ENCODE measurements around the gene FOXO1.

The FOXO1 gene

DNA sequence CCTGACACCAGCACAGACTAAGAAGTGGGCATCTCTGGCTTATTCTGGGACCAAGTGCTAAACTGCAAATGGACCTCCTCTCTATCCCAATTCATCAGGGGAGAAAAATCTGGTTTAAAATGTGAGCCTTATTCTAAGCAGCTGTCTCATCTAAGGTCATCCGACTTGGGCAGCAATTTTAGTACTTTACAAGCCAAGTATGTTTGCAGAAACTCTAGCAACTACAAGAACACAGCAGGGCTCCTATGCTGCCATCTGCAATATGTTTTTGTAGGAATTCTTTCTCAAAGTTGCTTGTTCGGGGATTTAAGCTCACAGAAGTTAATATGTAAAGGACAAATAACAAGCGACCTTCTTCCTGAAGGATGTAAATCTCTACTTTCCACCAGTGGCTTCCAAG is 113.1 kb downstream of the FOXO1 start:
- in situ Hi-C loops (cut with MboI; ENCODE audit: low sequenced_read_pairs): no loop called here

DNA sequence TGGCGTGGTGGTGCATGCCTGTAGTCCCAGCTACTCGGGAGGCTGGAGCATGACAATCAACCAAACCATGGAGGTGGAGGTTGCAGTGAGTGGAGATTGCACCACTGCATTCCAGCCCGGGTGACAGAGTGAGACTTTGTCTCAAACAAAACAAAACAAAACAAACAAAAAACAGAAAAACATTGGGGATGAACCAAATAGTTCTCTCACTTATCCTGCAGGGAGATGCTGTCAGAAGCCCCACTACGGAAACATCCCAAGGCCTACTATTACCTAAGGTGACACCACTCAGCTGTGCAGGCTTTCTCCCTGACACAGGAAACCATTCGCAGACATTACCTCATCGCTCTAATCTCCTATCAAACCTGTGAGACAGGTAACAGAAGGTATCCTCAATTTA is 113.5 kb downstream of the FOXO1 start:
- in situ Hi-C loops (cut with MboI; ENCODE audit: low sequenced_read_pairs): no loop called here

DNA sequence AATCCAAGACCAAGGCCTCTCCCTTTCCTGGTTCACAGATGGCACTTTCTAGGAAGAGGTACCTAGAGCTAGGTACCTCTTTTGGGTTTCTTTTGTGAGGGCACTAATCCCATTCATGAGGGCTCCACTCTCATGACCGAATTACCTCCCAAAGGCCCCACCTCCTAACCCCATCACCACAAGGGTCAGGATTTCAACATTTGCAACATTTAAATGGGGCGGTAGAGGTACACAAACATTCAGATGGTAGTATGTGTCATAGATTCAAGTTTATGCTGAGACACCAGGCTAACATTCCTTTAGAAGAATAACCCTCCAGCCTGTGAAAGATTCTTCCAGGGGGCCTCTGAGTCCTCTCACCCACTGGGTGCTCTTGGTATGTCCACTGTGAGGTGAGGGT is 116.3 kb downstream of the FOXO1 start:
- in situ Hi-C loops (cut with MboI; ENCODE audit: low sequenced_read_pairs): no loop called here

DNA sequence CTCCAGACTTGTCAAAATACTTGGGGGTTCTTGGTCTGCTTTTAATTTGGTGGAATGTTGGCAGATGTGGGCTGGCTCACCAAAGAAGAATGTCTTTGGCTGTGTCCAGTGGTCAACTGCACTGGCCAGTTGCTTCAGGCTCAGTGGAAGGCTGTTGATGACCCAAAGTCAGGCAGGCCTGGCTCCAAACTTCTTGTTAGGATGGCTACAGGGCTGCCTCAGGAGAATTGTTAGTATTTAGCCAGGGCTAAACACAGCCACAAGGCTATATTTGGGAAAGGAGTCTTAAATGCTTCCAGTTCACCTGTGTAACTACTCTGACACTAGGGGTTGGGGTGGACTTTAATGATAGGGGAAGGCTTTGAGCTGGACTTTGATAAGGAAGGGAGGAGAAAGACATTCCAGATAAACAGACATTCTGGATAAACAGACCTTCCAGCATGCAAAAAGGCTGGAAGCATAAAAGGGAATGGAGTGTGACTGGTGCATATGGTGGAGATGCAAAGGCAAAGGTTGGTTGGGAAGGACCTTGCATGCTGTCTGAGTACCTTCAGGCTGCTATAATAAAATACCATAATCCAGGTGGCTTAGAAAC is 116.8 kb downstream of the FOXO1 start:
- in situ Hi-C loops (cut with MboI; ENCODE audit: low sequenced_read_pairs): no loop called here

DNA sequence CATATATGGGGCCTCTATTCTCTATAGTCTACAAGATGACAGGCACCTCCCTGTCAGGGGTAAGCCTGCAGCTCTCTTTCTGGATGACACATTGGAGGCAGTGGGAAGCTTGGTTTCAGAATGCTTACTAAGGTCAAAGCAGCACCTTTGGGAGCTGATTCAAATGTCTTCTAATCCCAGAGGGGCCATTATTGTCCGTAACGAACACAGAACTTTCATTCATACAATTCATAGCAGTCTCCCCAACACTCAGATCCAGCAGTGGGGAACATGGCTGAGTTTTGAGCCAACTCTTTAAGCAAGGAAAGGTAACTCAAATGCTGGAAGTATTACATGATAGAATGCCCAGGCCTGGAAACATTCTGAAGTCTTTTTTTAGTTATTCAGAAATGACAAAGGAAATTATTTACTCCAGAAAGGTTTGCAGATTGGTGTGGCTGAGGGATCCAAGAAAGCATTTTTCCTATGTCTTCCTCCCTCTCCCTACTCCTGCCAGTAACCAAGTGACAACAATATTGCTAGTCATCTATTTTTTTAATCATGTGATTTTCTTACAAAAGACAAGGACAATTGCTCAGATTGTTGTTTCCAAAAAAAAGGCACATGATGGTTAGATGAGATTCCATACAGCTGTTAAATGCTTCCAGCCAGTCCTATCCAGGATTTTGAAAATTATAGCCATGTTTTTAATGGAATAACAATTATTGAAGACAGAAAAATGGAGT is 118.7 kb downstream of the FOXO1 start:
- in situ Hi-C loops (cut with MboI; ENCODE audit: low sequenced_read_pairs): no loop called here

DNA sequence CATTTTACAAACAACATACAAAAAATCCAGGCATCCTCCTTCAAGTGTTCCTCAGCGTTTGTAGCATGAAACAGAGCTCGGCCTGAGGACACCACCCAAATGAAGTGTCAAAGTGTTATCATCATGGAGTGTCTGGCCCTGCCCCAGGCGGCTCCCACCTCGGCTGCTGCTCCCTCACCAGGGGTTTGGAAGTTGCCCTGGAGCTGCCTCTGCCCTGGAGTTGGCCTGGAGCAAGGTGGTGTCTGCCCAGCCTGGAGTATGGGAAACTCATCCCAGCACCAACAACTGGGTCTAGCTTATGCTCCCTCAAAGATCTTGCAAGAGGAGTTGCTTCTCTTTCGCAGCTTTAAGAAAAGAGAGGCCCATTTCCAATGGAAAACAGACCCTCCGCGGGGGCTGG is 120.4 kb downstream of the FOXO1 start:
- in situ Hi-C loops (cut with MboI; ENCODE audit: low sequenced_read_pairs): no loop called here

DNA sequence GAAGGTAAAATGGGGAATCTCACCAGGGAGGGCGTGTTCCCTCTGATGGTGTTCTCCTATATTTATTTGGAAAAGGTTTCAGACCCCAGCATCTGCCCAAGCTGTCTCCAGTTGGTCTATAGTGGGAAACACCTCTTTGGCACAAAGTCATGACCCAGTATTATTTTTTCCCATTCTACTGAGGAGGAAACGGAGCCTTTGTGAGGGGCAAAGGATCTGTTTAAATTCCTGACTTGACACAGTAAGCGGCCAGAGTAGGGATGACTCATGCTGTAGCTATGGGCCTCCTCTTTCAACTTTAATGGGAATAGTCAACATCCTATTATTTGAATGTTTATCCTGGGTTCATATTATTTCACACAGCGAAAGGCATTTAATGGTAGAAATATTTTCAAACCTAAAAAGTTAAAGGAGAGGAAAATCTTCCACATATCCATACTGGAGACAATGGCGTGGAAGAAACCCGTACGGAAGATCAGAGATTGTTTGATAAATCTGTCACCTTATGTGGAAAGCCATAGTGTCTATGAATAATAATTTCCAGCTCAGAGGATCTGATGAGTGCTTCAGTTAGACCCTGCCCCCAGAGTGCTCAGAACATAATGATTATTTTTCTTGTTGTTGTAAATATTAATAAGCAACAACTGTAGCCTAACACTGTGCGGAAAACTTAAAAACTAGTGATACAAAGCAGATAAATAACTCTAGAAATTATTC is 126.0 kb downstream of the FOXO1 start:
- in situ Hi-C loops (cut with MboI; ENCODE audit: low sequenced_read_pairs): no loop called here

DNA sequence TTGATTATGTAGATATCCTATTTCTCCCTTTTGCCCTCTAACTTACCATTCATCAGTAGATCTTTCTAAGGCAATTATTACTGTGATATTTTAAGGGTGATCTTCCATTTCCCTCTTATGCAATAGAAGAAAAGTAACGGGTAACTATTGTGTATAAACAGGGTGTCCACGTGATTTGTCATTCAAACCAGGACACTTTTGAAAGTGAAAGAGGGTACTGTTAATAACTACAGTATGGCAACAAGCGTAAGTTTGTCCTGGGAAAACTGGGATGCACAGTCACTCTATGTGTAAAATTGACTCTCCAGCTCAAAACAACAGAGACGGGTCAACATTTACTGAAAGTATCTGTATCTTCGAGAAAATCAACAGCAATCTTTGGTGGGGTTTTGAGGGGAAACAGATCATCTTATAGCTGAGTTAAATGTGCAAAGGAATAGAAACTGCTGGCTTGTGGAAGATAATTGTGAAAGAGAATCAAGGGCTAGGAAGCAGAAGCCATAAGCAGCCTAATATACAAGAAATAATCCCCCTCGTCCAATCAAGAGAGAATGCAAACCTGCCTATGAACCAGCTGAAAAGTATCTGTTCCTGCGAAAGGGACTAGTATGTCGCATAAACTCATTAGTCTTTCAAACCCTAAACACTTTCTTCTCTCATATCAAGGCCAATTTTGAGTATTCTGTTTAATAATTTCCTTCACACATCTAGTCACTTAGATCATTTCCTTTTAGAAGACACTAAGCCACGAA is 126.7 kb downstream of the FOXO1 start:
- in situ Hi-C loops (cut with MboI; ENCODE audit: low sequenced_read_pairs): no loop called here

DNA sequence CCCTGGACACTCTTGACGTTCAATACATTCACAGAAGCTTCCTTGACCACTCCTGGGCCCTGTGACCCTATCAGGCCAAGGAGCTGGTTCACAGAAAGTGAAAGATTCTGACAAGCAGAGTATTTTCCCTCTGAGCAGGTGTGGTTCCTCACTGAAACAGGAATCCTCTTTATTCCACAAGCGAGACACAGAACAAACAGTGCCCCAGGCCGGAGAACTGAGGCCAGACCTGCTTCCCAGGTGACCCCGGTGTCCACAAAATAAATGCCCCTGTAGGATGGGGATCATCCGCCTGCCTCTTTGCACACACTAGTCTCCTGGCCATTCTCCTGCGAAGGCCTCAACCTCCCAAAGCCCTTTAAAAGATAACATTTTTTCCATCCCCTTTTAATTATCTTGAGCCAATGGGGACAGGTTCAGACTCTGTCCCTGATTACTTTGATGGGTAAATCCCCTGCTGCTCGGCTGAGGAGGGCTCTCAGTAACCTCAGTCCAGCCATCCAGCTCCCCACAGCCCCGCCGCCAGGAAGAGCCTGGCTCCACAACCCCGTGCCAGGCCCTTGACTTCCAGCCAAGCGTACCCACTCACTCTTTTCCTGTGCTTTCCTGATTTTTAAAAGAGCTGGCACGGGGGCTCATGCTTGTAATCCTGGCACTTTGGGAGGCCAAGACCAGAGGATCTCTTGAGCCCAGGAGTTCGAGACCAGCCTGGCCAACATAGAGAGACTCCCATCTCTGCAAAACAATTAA is 129.1 kb downstream of the FOXO1 start:
- in situ Hi-C loops (cut with MboI; ENCODE audit: low sequenced_read_pairs): no loop called here

DNA sequence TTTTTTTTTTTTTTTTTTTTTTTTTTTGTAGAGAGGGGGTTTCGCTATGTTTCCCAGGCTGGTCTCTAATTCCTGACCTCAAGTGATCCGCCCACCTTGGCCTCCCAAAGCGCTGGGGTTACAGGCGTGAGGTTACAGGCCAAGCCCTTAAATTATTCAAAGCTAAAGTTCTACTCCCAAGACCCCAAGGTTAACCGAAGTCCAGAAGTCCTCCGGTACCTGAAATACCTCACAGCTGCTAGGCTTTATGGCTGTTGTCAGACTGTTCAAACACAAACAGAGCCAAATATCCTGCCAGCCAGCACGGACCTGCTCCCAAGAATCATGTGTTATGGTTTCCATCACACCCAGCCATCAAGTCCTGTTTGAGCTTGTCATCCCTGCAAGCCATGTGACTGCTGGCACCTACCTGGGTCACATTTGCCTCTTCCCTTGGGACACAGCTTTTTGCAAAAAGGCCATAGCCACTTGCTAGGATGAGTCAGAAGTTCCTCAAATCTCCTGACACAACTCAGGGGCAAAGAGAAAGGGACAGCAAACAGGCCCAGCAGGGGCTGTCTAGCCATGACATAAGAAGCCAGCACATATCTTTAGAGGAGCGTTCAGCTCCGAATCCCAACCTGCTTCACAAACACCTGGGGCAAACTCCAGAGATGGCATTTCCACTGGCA is 129.9 kb downstream of the FOXO1 start:
- in situ Hi-C loops (cut with MboI; ENCODE audit: low sequenced_read_pairs): no loop called here

DNA sequence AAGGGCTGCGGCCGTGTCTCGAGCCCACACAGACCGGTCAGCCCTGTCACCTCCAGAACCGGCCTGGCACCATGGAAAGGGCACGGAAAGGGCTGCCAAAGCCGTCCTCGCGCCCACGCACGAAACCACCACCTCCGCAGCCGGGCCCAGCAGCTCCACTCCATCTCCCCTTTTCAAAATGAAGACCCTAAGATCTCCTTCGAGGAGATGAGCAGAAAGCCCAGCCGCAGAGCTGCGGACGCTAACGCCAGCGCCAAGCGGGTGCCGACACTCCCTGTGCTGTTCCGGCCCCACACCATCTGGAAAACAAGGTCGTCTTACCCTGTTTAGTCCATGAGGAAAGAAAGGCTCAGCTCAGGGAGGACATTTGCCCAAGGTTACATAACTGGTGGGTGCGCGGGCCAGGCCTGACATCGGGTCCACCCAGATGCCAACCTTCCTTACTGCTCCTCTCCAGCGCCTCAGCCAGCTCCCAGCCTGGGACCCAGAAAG is 131.1 kb downstream of the FOXO1 start:
- in situ Hi-C loops (cut with MboI; ENCODE audit: low sequenced_read_pairs): no loop called here

DNA sequence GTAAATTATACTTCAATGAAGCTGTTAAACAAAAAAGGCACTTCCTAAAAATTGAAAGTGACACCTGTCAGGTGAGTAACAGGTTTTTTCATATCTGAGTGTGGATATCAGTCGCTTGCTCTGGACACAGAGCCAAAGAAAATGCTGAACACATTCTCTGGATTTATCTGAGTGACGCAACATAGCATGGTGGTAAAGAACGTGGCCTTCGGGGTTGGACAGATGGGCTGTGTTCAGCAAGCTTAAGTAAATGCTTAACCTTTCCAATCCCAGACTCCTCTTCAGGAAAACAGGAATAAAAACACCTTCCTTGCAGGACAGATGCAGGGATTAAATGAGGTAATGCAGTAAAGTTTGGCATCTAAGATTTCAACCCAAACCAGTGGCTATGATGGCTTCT is 132.0 kb downstream of the FOXO1 start:
- in situ Hi-C loops (cut with MboI; ENCODE audit: low sequenced_read_pairs): no loop called here

DNA sequence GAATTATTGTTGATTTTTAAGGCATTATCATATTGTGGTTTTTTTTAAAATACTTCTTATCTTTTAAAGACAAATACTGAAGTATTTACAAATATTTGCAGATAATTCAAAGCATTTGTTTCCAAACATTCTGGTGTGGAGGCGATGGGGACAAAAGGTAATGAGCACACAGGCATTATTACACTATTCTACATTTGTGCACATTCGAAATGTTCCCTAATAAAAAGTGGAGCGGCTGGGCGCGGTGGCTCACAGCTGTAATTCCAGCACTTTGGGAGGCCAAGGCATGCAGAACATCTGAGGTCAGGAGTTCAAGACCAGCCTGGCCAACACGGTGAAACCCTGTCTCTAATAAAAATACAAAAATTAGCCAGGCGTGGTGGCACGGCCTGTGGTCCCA is 133.4 kb downstream of the FOXO1 start:
- in situ Hi-C loops (cut with MboI; ENCODE audit: low sequenced_read_pairs): no loop called here

DNA sequence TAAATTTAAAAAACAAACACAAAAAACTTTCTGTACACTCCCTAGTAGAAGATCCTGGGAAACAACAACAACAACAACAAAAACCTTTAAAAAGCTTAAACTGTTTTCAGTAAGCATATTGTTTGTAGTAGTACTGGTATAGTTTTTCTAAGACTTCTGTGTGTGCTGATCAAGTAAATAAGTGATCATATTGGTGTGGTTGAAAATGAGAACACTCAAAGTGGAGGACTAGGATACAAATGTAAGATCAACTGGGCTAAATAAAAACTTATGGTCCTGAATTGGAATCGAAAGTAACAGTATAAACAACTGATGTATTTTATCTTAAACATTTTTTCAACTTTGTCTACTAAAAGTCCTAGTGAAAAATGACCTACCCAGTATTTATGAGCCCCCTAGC is 135.5 kb downstream of the FOXO1 start:
- in situ Hi-C loops (cut with MboI; ENCODE audit: low sequenced_read_pairs): no loop called here

DNA sequence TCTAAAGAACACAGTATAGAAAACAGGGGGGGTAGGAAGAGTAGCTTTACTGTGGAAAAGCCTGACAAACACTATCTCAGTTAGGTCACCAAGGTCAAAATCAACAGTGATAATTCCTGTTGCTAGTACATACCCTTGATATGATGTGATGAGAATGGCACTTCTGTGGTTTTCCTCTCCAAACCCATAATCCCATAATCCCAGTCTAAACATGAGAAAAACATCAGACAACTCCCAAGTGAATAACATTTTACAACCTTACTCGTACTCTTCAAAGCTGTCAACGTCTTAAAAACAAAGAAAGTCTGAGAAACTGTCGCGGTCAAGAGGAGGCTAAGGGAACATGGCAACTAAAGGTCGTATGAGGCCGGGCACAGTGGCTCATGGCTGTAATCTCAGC is 137.6 kb downstream of the FOXO1 start:
- in situ Hi-C loops (cut with MboI; ENCODE audit: low sequenced_read_pairs): no loop called here

DNA sequence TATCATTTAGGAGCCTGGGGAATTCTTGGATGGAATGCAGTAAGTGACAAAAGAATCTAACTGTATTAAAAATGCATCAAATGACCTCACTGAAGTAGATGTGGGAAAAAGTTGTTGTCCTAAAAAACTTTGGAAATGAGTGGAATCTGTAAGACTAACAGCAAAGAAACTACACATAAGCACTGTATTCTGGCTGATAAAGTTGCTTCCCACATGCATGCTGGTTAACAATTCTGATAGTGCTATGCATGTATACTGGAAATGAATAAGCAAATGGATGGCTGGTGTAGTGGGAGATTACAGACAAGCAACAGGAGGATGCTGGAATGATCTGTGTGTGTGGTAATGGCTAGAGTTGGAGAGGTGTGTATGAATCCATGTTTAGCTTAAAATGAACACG is 138.5 kb downstream of the FOXO1 start:
- in situ Hi-C loops (cut with MboI; ENCODE audit: low sequenced_read_pairs): no loop called here

DNA sequence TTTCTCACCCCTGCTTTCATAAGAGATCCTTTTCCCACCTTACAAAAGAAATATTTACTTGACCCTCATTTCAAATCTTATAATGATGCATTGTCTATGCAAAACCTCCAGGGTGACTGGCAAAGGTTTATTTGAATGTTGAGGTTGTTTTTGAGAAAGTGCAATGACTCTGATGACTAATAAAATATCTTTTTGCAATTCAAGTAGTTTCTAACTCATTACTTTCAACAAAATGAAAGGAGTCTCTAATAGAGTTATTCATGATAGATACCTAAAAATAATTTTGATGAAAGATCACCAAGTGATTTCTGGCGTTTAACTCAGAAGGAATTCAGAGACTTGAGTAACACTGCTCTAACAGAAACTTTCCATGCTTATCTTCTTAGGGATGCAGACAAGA is 144.2 kb downstream of the FOXO1 start:
- in situ Hi-C loops (cut with MboI; ENCODE audit: low sequenced_read_pairs): no loop called here

DNA sequence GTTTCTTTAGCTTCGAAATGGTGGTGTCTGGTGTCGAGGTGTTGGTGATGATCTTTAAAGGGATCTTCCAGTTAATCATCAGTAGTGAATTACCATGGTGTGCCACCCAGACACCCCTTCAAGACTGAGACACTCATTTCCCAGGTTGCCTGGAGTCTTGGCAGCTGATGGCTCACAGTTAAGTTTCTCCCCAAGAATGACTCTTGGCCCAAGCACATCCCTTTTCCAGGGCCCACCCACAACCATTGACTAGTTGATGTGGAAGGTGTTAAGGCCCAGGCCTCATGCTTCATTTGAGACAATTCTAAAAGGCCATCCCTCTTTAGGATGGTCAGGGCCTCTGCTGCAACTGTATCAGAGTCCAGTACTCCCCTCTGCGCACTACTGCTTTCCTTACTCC is 145.5 kb downstream of the FOXO1 start:
- in situ Hi-C loops (cut with MboI; ENCODE audit: low sequenced_read_pairs): no loop called here

DNA sequence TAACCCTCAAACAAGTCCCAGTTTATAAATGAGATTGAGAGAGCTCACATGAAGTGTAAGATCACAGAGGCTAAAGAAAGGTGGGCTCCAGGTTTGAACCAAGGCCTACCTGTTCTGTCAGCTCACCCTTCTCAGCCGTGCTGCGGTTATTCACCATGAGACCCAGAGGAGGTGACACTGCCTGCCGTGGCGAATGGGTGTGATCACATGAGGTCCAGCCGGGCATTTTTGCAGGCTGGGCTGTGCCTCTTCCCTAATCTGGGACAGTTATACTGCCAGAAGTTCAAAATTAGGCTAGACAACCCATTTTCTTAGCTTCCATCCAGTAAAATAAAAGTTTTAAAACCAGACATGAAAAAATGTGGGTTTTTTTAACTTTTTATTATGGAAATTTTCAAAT is 146.8 kb downstream of the FOXO1 start:
- in situ Hi-C loops (cut with MboI; ENCODE audit: low sequenced_read_pairs): no loop called here

DNA sequence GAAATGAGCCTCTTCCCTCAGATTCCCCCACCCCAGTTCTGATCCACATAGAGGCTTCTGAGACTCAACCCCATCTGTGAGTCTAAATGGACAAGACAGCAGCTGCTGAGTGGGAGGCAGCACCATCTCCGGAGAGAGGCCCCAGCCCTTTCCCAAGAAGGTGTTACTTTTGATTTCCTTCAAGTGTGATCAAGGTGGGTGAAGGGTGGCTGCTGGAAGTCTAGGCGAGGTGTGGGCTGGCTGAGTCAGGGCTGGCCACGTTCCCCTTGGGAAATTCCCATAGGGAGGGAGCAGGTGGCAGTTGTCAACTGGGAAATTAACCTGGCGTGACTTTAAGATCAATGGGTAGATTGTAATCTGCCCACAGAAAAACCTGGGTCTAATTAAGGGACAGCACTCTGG is 148.0 kb downstream of the FOXO1 start:
- in situ Hi-C loops (cut with MboI; ENCODE audit: low sequenced_read_pairs): no loop called here
